Prostate gland (tissue), 2 donors: Measurements from ENCODE around the gene UBQLN1.

Experiments
- CTCF ChIP-seq, 4 experiments: fragments of 200-600 bp in 2 of 4; fragments of 450-650 bp in 2 of 4; sonication (generic) in 2 of 4; IDR thresholded peaks; 1 replicate in 3 of 4; 2 replicates in 1 of 4; pipeline ENCODE4 v1.5.1; 2016 to 2019; ENCODE audit warnings: antibody characterized with exemption in 4 of 4, mild to moderate bottlenecking in 2 of 4, moderate library complexity in 2 of 4
- POLR2AphosphoS5 ChIP-seq: sonication (generic); formaldehyde crosslinking; IDR thresholded peaks from one replicate; pipeline ENCODE4 v1.6.1; 2017; ENCODE audit warnings: antibody characterized with exemption

DNA sequence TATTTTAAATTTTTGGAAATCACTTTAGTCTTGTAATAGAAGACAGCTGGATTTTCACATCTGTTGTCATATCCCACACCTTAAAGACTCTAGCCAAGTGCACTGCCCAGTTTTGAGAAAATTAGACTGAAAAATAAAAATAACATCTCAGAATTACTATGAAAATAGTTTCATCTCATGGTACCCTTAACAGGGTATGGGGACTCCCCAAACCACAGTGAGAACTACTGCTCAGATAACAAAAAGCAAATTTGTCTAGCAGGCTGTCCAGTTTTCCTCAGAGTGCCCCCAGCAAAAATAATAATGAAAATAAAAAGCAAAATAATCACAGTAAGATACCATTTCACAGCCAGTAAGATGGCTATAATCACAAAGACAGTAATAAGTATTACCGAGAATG lies 6.5 kb downstream of the UBQLN1 start:
- no peak for TF ChIP-seq CTCF (IDR thresholded peaks at IDR 0.05)
- TF ChIP-seq POLR2AphosphoS5: no peak
